Measurements from ENCODE around the gene FLCN. TPM values are rescaled to one million over a fixed set of nuclear protein-coding genes. Genes with fewer than 3 reads are reported as not detected.
A peak's percentile ranks its signal among the peaks of the same experiment; 100 is the strongest.
"Not testable (repeated sequence)": the region's sequence is repeated elsewhere in the genome, so short reads cannot be mapped to it uniquely, and the experiment has no call there.

FLCN gene
- total RNA-seq, 4 donors from 2014 or later, result 28.4 to 143 (median 49.2) TPM

- Histone ChIP-seq H3K27ac (no peak overlapping the region), H3K4me3 (no peak overlapping the region), H3K27me3 (no peaks in the 10 kb centered on the region), H3K4me1 (no peaks in the 10 kb centered on the region), H3K36me3 (peaks cover 96% of the 10 kb centered on the region), H3K9me3 (no peaks in the 10 kb centered on the region)
- WGBS, result 94% methylated on average over 1 of the region's 1 CpG
- TF ChIP-seq EP300 (IDR thresholded peaks at IDR 0.05), result no peak
- TF ChIP-seq CTCF (IDR thresholded peaks at IDR 0.05), result no peak
- TF ChIP-seq POLR2A (IDR thresholded peaks at IDR 0.05), result no peak
- no peak for TF ChIP-seq POLR2AphosphoS5 (IDR thresholded peaks at IDR 0.05)
- DNase-seq (ENCODE audit: low spot score in 2 of 2), result no peak
Observed at GRCh38 chr17:17256316-17256715, 19.3 kb upstream of the FLCN start.

GRCh38 chr17:17255689-17256088, 18.7 kb upstream of the FLCN start:
- not testable (repeated sequence) for H3K27me3 ChIP-seq, H3K4me3 ChIP-seq, H3K27ac ChIP-seq, H3K9me3 ChIP-seq, H3K4me1 ChIP-seq
- 87% methylated on average over 11 of the region's 11 CpGs for WGBS
- DNase-seq (ENCODE audit: low spot score in 2 of 2), result peak in 1 of 2 donors; percentile 20
- peaks cover 94% of the 10 kb centered on the region for H3K36me3 ChIP-seq

GRCh38 chr17:17254036-17254435, 17.1 kb upstream of the FLCN start:
- no peak for DNase-seq (ENCODE audit: low spot score in 2 of 2)
- Histone ChIP-seq H3K27ac (no peak overlapping the region), H3K4me1 (no peaks in the 10 kb centered on the region), H3K9me3 (no peaks in the 10 kb centered on the region), H3K4me3 (no peak overlapping the region), H3K36me3 (peaks cover 79% of the 10 kb centered on the region), H3K27me3 (no peaks in the 10 kb centered on the region)
- no peak for TF ChIP-seq POLR2A (IDR thresholded peaks at IDR 0.05)
- TF ChIP-seq POLR2AphosphoS5 (IDR thresholded peaks at IDR 0.05), result no peak
- 83% methylated on average over 3 of the region's 3 CpGs for WGBS

- no peak overlapping the region for H3K4me3 ChIP-seq
- 90% methylated on average over 3 of the region's 3 CpGs for WGBS
- H3K27ac ChIP-seq, result no peak overlapping the region
- no peaks in the 10 kb centered on the region for H3K9me3 ChIP-seq
- H3K36me3 ChIP-seq, result peaks cover 77% of the 10 kb centered on the region
- H3K27me3 ChIP-seq, result no peaks in the 10 kb centered on the region
- no peaks in the 10 kb centered on the region for H3K4me1 ChIP-seq
- peak in 1 of 2 donors; percentile 43 for DNase-seq (ENCODE audit: low spot score in 2 of 2)
- TF ChIP-seq POLR2A (IDR thresholded peaks at IDR 0.05) (no peak), POLR2AphosphoS5 (IDR thresholded peaks at IDR 0.05) (no peak), EP300 (IDR thresholded peaks at IDR 0.05) (no peak), CTCF (IDR thresholded peaks at IDR 0.05) (no peak)
Observed at GRCh38 chr17:17253406-17253805, 16.4 kb upstream of the FLCN start.

- TF ChIP-seq EP300 (IDR thresholded peaks at IDR 0.05) (no peak), POLR2AphosphoS5 (IDR thresholded peaks at IDR 0.05) (no peak)
- Histone ChIP-seq H3K9me3 (no peaks in the 10 kb centered on the region), H3K4me1 (no peaks in the 10 kb centered on the region), H3K4me3 (no peak overlapping the region), H3K27ac (no peak overlapping the region), H3K27me3 (no peaks in the 10 kb centered on the region), H3K36me3 (peaks cover 77% of the 10 kb centered on the region)
- no peak for DNase-seq (ENCODE audit: low spot score in 2 of 2)
- 77% methylated on average over 9 of the region's 9 CpGs for WGBS
Observed at GRCh38 chr17:17252149-17252661, 15.2 kb upstream of the FLCN start.

GRCh38 chr17:17246879-17247278, 9.9 kb upstream of the FLCN start:
- H3K4me1 ChIP-seq, result no peaks in the 10 kb centered on the region
- DNase-seq (ENCODE audit: low spot score in 2 of 2), result no peak
- H3K36me3 ChIP-seq, result peaks cover 45% of the 10 kb centered on the region
- H3K27ac ChIP-seq, result no peak overlapping the region
- no peaks in the 10 kb centered on the region for H3K9me3 ChIP-seq
- no peaks in the 10 kb centered on the region for H3K27me3 ChIP-seq
- WGBS, result 92% methylated on average over 3 of the region's 3 CpGs
- no peak overlapping the region for H3K4me3 ChIP-seq
- TF ChIP-seq POLR2AphosphoS5 (IDR thresholded peaks at IDR 0.05) (no peak), CTCF (IDR thresholded peaks at IDR 0.05) (no peak), POLR2A (IDR thresholded peaks at IDR 0.05) (no peak), EP300 (IDR thresholded peaks at IDR 0.05) (no peak)

GRCh38 chr17:17243163-17243562, 6.2 kb upstream of the FLCN start:
- Histone ChIP-seq H3K9me3 (no peaks in the 10 kb centered on the region), H3K27ac (no peak overlapping the region), H3K27me3 (no peaks in the 10 kb centered on the region), H3K36me3 (peaks cover 29% of the 10 kb centered on the region), H3K4me1 (peaks cover 4% of the 10 kb centered on the region), H3K4me3 (no peak overlapping the region)
- no peak for DNase-seq (ENCODE audit: low spot score in 2 of 2)
- TF ChIP-seq EP300 (IDR thresholded peaks at IDR 0.05) (no peak), POLR2A (IDR thresholded peaks at IDR 0.05) (no peak), POLR2AphosphoS5 (IDR thresholded peaks at IDR 0.05) (no peak), CTCF (IDR thresholded peaks at IDR 0.05) (no peak)
- WGBS, result 90% methylated on average over 6 of the region's 6 CpGs

Measured in suprapubic skin (tissue), 4 donors.